ENCODE results near the gene TMEM108. TPM values are rescaled to one million over a fixed set of nuclear protein-coding genes. Genes with fewer than 3 reads are reported as not detected.

TMEM108 gene
- total RNA-seq, 2 donors from 2014 or later, result 0.13 TPM; not detected in 1

GRCh38 chr3:133376810-133377209, 338.6 kb downstream of the TMEM108 start:
- Mint-ChIP-seq H3K36me3 (ENCODE audit: low read depth) (no peaks in the 10 kb centered on the region), H3K9me3 (no peaks in the 10 kb centered on the region), H3K27me3 (no peaks in the 10 kb centered on the region), H3K4me1 (no peaks in the 10 kb centered on the region), H3K27ac (no peak overlapping the region), H3K4me3 (no peak overlapping the region)
- no peak for ATAC-seq (replicated peaks)

GRCh38 chr3:133377396-133377795, 339.2 kb downstream of the TMEM108 start:
- Mint-ChIP-seq H3K9me3 (no peaks in the 10 kb centered on the region), H3K4me1 (no peaks in the 10 kb centered on the region), H3K27ac (no peak overlapping the region), H3K36me3 (ENCODE audit: low read depth) (no peaks in the 10 kb centered on the region), H3K27me3 (no peaks in the 10 kb centered on the region), H3K4me3 (no peak overlapping the region)
- ATAC-seq (replicated peaks), result no peak

GRCh38 chr3:133379926-133380325, 341.7 kb downstream of the TMEM108 start:
- Mint-ChIP-seq H3K27ac (no peak overlapping the region), H3K9me3 (no peaks in the 10 kb centered on the region), H3K36me3 (ENCODE audit: low read depth) (no peaks in the 10 kb centered on the region), H3K4me1 (no peaks in the 10 kb centered on the region), H3K27me3 (no peaks in the 10 kb centered on the region), H3K4me3 (no peak overlapping the region)
- ATAC-seq (replicated peaks), result no peak

DNA sequence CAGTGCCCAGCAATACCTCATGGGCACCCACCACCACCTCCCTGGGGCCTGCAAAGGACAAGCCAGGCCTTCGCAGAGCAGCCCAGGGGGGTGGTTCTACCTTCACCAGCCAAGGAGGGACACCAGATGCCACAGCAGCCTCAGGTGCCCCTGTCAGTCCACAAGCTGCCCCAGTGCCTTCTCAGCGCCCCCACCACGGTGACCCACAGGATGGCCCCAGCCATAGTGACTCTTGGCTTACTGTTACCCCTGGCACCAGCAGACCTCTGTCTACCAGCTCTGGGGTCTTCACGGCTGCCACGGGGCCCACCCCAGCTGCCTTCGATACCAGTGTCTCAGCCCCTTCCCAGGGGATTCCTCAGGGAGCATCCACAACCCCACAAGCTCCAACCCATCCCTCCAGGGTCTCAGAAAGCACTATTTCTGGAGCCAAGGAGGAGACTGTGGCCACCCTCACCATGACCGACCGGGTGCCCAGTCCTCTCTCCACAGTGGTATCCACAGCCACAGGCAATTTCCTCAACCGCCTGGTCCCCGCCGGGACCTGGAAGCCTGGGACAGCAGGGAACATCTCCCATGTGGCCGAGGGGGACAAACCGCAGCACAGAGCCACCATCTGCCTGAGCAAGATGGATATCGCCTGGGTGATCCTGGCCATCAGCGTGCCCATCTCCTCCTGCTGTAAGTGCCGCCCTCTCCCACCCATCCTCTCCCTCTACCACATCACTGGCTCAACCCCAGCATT, 342.5 kb downstream of the TMEM108 start:
- no peaks in the 10 kb centered on the region for H3K36me3 Mint-ChIP-seq (ENCODE audit: low read depth)
- no peak for ATAC-seq (replicated peaks)
- no peaks in the 10 kb centered on the region for H3K4me1 Mint-ChIP-seq
- H3K9me3 Mint-ChIP-seq, result no peaks in the 10 kb centered on the region
- H3K27ac Mint-ChIP-seq, result no peak overlapping the region
- H3K4me3 Mint-ChIP-seq, result no peak overlapping the region
- H3K27me3 Mint-ChIP-seq, result no peaks in the 10 kb centered on the region

GRCh38 chr3:133381346-133382109, 343.3 kb downstream of the TMEM108 start:
- no peaks in the 10 kb centered on the region for H3K4me1 Mint-ChIP-seq
- no peaks in the 10 kb centered on the region for H3K27me3 Mint-ChIP-seq
- no peaks in the 10 kb centered on the region for H3K9me3 Mint-ChIP-seq
- no peak overlapping the region for H3K4me3 Mint-ChIP-seq
- no peak for ATAC-seq (replicated peaks)
- H3K36me3 Mint-ChIP-seq (ENCODE audit: low read depth), result no peaks in the 10 kb centered on the region
- H3K27ac Mint-ChIP-seq, result no peak overlapping the region

GRCh38 chr3:133383175-133383574, 345.0 kb downstream of the TMEM108 start:
- ATAC-seq (replicated peaks), result peak; percentile 42
- Mint-ChIP-seq H3K4me3 (no peak overlapping the region), H3K27ac (no peak overlapping the region), H3K27me3 (no peaks in the 10 kb centered on the region), H3K4me1 (no peaks in the 10 kb centered on the region), H3K36me3 (ENCODE audit: low read depth) (no peaks in the 10 kb centered on the region), H3K9me3 (no peaks in the 10 kb centered on the region)

DNA sequence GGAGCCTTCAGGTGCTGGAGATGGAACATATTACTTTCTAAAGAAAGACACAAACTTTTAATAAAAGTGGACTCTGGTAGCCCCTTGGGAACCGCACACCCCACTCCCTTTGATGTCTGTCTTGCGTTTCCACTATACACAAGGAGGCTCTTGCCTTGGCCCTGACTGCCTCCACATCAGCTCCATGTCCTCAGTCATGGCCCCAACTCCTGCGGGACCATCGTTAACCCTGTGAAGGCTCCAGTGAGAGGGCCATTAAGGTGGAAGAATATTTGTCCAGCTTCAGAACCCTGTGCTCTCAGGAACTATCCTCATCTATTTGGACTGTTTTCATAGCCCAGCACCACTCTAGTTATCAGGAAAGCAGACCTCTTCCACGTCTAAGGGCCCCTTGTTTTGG, 345.6 kb downstream of the TMEM108 start:
- no peak for ATAC-seq (replicated peaks)
- H3K27me3 Mint-ChIP-seq, result no peaks in the 10 kb centered on the region
- H3K9me3 Mint-ChIP-seq, result no peaks in the 10 kb centered on the region
- H3K27ac Mint-ChIP-seq, result no peak overlapping the region
- H3K36me3 Mint-ChIP-seq (ENCODE audit: low read depth), result no peaks in the 10 kb centered on the region
- H3K4me3 Mint-ChIP-seq, result no peak overlapping the region
- no peaks in the 10 kb centered on the region for H3K4me1 Mint-ChIP-seq

DNA sequence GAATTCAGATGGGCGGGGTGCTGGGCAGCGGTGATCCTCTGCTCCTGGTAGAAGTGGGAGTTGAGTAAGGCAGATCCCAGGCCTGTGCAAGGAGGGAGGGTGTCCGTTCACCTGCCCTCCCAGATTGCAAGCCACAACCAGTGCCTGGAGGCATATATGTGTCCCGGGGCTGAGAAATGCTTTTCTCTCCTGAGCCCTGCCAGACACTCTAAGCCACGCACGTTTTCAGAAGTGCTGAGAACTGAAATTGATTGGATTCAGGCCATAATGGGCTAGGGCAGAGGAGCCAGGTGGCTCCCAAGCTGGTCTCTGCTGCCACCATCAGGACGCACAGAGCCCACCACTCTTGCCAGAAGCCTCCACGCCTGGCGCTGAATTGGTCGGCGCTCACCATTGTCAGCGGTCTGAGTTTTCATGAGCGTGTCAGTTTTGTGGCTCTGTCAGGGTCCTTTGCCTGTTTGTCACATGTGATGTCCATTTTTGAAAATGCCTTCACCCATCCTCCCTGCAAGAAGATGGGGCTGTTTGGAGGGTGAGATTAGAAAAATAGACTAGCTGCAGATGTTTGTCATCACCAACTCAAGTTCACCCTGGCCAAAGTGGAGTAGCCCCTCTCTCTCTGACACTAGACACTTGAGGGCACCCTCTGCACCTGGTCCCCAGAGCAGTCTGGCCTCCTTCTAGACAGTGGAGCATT, 346.3 kb downstream of the TMEM108 start:
- H3K4me3 Mint-ChIP-seq, result no peak overlapping the region
- no peaks in the 10 kb centered on the region for H3K9me3 Mint-ChIP-seq
- no peak overlapping the region for H3K27ac Mint-ChIP-seq
- no peaks in the 10 kb centered on the region for H3K4me1 Mint-ChIP-seq
- H3K36me3 Mint-ChIP-seq (ENCODE audit: low read depth), result no peaks in the 10 kb centered on the region
- peak; percentile 48 for ATAC-seq (replicated peaks)
- no peaks in the 10 kb centered on the region for H3K27me3 Mint-ChIP-seq

- Mint-ChIP-seq H3K4me1 (no peaks in the 10 kb centered on the region), H3K27ac (no peak overlapping the region), H3K4me3 (no peak overlapping the region), H3K36me3 (ENCODE audit: low read depth) (no peaks in the 10 kb centered on the region), H3K9me3 (no peaks in the 10 kb centered on the region), H3K27me3 (no peaks in the 10 kb centered on the region)
- no peak for ATAC-seq (replicated peaks)
Observed at GRCh38 chr3:133386876-133387275, 348.7 kb downstream of the TMEM108 start.

DNA sequence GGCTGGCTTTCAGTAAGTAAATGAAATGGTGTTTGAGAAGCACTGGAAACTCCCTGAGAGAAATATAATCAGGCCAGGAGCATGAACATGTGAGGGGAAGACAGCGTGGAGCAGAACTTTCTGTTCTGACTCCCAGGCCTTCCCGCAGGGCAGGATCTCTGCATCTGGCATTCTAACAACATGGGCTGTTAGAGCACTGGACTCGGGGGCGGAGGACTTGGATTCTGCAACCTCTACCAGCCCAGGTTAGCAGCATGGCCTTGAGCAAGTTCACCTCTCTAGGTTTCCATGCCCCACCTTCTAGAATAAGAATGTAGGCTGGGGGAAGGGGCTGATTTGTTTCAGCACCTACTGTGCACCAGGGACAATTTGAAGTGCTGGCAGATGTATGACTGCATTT, 349.1 kb downstream of the TMEM108 start:
- no peaks in the 10 kb centered on the region for H3K4me1 Mint-ChIP-seq
- H3K27me3 Mint-ChIP-seq, result no peaks in the 10 kb centered on the region
- no peak overlapping the region for H3K4me3 Mint-ChIP-seq
- ATAC-seq (replicated peaks), result no peak
- H3K36me3 Mint-ChIP-seq (ENCODE audit: low read depth), result no peaks in the 10 kb centered on the region
- H3K9me3 Mint-ChIP-seq, result no peaks in the 10 kb centered on the region
- no peak overlapping the region for H3K27ac Mint-ChIP-seq

- ATAC-seq (replicated peaks), result no peak
- no peaks in the 10 kb centered on the region for H3K9me3 Mint-ChIP-seq
Observed at GRCh38 chr3:133388696-133389395, 350.7 kb downstream of the TMEM108 start.

DNA sequence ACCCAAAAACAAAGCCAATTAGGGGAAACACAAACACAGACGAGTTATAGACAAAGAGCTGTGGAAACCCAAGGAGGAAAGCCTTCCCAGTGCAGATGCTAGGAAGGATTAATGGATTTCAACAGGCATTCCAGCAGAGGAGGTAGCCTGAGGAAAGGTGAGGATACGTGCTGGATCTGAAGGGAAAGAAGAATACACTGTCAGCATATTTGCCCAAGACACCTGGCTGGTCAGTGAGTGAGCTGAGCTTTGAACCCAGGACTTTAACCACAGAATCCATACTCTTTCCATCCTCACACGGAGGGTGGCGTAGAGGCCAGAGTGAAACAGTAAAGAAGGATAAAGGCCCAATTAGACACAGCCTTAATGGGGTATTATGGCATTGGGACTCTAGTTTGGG, 352.5 kb downstream of the TMEM108 start:
- no peak overlapping the region for H3K27ac Mint-ChIP-seq
- no peak overlapping the region for H3K4me3 Mint-ChIP-seq
- ATAC-seq (replicated peaks), result no peak
- H3K9me3 Mint-ChIP-seq, result no peaks in the 10 kb centered on the region
- H3K27me3 Mint-ChIP-seq, result no peaks in the 10 kb centered on the region
- H3K4me1 Mint-ChIP-seq, result no peaks in the 10 kb centered on the region
- no peaks in the 10 kb centered on the region for H3K36me3 Mint-ChIP-seq (ENCODE audit: low read depth)

More at GRCh38 chr3:133388696-133389395, 350.7 kb downstream of the TMEM108 start:
- Mint-ChIP-seq H3K4me3 (no peak overlapping the region), H3K4me1 (no peaks in the 10 kb centered on the region), H3K36me3 (ENCODE audit: low read depth) (no peaks in the 10 kb centered on the region), H3K27ac (no peak overlapping the region), H3K27me3 (no peaks in the 10 kb centered on the region)

DNA sequence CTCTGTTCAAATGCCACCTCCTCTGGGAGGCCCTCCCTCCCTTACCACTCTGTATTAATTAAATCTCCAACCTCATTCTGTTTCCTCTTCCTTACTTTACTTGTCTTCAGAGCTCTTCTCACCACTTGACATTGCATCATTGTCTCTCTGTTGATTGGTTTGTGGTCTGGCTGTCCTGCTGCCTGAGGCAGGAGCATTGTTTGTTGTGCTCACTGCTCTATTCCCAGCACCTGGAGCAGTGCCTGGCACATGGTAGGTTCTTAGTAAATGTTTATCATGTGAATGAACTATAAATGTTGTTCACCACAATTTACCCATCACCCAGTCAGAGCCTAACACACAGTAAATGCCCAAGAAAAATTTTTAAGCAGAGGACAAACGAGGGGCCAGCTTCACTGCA, 355.0 kb downstream of the TMEM108 start:
- Mint-ChIP-seq H3K36me3 (ENCODE audit: low read depth) (no peaks in the 10 kb centered on the region), H3K4me3 (no peak overlapping the region), H3K27ac (no peak overlapping the region), H3K27me3 (no peaks in the 10 kb centered on the region), H3K9me3 (no peaks in the 10 kb centered on the region), H3K4me1 (no peaks in the 10 kb centered on the region)
- ATAC-seq (replicated peaks), result no peak

DNA sequence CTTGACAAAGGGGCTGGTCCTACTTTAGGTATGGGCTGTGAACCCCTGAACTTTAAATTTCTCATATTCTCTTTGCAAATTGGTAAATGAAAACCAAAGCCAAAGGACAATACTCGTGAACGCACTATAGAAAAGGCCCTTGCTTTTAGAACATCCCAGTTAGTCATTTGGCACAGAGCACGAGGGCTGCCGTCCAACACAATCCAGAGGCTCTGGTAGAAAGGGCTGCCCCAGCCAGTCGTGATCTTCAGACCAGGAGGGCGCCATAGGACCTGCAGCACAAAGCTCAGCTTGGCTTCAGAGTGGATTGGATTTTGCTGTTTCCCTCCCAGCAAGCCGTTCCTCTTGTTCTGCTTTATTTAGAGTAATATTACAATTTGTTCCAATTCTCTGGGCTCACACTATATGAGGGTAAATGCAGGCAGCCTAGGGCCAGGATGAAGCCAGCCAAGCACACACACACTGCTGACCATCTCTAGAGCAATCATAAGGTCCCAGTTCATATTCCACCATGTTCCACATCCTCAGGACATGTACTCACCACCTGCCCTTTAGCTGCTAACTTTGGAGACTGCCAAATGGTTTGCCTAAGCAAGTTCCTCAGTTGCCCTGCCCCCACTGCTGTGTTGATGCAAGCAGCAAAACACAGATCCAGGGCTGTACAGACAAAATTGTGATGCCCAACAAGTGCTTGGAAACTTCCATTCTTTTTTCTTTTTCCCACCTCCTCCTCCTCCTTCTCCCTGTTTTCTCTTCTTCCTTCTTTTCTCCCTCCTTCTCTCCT, 355.7 kb downstream of the TMEM108 start:
- no peaks in the 10 kb centered on the region for H3K36me3 Mint-ChIP-seq (ENCODE audit: low read depth)
- H3K9me3 Mint-ChIP-seq, result no peaks in the 10 kb centered on the region
- no peak overlapping the region for H3K4me3 Mint-ChIP-seq
- no peaks in the 10 kb centered on the region for H3K4me1 Mint-ChIP-seq
- no peak for ATAC-seq (replicated peaks)
- no peaks in the 10 kb centered on the region for H3K27me3 Mint-ChIP-seq
- H3K27ac Mint-ChIP-seq, result no peak overlapping the region
